RWPE2 (cell line): Measurements from ENCODE around the gene CELF2.

Experiments
- ATAC-seq: fragments of 200-7000 bp; cut with Tn5 transposase; 3 replicates; pipeline ENCODE4 v1.9.1; 2021; ENCODE audit warnings: low read depth
- DNase-seq: peaks from one replicate; pipeline ENCODE4 v3.0.0-alpha.2; 2020; ENCODE audit warnings: low spot score
- H3K27ac ChIP-seq: fragments of 450-650 bp; 2 replicates; pipeline ENCODE4 v1.5.1; 2017; ENCODE audit warnings: mild to moderate bottlenecking; ENCODE audit not compliant: poor library complexity, severe bottlenecking
- H3K27me3 ChIP-seq: fragments of 250-450 bp; sonication (Bioruptor Pico); 2 replicates; pipeline ENCODE4 v1.5.1; 2021; ENCODE audit warnings: mild to moderate bottlenecking, moderate library complexity; ENCODE audit not compliant: insufficient read depth, poor library complexity, severe bottlenecking
- H3K36me3 ChIP-seq: fragments of 250-450 bp; sonication (Bioruptor Pico); 2 replicates; pipeline ENCODE4 v1.5.1; 2020; ENCODE audit warnings: low read depth, mild to moderate bottlenecking, moderate library complexity
- H3K4me1 ChIP-seq: fragments of 250-450 bp; sonication (Bioruptor Pico); 2 replicates; pipeline ENCODE4 v1.5.1; 2021; ENCODE audit warnings: mild to moderate bottlenecking, moderate library complexity; ENCODE audit not compliant: insufficient read depth, poor library complexity, severe bottlenecking
- H3K4me3 ChIP-seq: fragments of 250-450 bp; sonication (Bioruptor Pico); 2 replicates; pipeline ENCODE4 v1.5.1; 2021; ENCODE audit warnings: mild to moderate bottlenecking, moderate library complexity; ENCODE audit not compliant: severe bottlenecking
- H3K9me3 ChIP-seq: fragments of 250-450 bp; sonication (Bioruptor Pico); 2 replicates; pipeline ENCODE4 v1.5.1; 2021; ENCODE audit warnings: mild to moderate bottlenecking, moderate library complexity; ENCODE audit not compliant: severe bottlenecking
- TF ChIP-seq, protein P1 (sequence below): fragments of 450-650 bp; IDR thresholded peaks from one replicate; pipeline ENCODE4 v1.5.1; 2017; ENCODE audit warnings: mild to moderate bottlenecking, moderate library complexity; ENCODE audit not compliant: poor library complexity, severe bottlenecking

The CELF2 gene

DNA sequence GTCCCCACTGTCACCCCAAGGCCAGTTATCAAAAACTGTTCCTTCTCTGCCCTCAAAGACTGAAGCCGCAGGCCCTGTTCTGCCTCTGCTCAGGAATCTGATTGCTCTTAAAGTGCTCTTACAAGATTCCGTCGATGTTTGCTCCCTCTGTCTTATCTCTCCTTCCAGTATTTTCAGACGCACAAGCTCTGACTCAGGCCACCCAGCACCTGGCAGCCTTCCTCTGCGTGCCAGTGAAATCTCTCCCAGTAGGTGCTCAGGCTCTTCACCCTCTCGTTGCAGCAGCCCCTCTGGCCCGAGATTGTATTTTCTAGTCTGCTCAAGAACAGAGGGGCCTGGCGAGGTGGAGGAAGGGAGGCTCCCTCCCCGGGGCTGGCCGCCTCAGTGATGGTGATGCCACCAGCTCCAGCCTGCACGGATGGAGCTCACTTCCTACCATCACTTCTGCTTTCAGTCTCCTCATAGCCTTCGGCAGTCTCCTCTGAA, 317.5 kb downstream of the CELF2 start:
- H3K4me1 ChIP-seq, result no peaks in the 10 kb centered on the region
- DNase-seq, result no peak
- no peaks in the 10 kb centered on the region for H3K9me3 ChIP-seq
- no peak overlapping the region for H3K27ac ChIP-seq
- TF ChIP-seq, protein P1, sequence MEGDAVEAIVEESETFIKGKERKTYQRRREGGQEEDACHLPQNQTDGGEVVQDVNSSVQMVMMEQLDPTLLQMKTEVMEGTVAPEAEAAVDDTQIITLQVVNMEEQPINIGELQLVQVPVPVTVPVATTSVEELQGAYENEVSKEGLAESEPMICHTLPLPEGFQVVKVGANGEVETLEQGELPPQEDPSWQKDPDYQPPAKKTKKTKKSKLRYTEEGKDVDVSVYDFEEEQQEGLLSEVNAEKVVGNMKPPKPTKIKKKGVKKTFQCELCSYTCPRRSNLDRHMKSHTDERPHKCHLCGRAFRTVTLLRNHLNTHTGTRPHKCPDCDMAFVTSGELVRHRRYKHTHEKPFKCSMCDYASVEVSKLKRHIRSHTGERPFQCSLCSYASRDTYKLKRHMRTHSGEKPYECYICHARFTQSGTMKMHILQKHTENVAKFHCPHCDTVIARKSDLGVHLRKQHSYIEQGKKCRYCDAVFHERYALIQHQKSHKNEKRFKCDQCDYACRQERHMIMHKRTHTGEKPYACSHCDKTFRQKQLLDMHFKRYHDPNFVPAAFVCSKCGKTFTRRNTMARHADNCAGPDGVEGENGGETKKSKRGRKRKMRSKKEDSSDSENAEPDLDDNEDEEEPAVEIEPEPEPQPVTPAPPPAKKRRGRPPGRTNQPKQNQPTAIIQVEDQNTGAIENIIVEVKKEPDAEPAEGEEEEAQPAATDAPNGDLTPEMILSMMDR, result no peak
- no peaks in the 10 kb centered on the region for H3K27me3 ChIP-seq
- H3K4me3 ChIP-seq, result no peak overlapping the region
- ATAC-seq, result no peak
- no peaks in the 10 kb centered on the region for H3K36me3 ChIP-seq

GRCh38 chr10:11335881-11336430, 318.3 kb downstream of the CELF2 start:
- DNase-seq, result no peak
- Histone ChIP-seq H3K4me1 (no peaks in the 10 kb centered on the region), H3K27me3 (no peaks in the 10 kb centered on the region), H3K27ac (no peak overlapping the region), H3K9me3 (no peaks in the 10 kb centered on the region), H3K36me3 (no peaks in the 10 kb centered on the region), H3K4me3 (no peak overlapping the region)
- TF ChIP-seq, protein P1, result no peak
- no peak for ATAC-seq

- no peak overlapping the region for H3K4me3 ChIP-seq
- no peaks in the 10 kb centered on the region for H3K4me1 ChIP-seq
- no peaks in the 10 kb centered on the region for H3K27me3 ChIP-seq
- no peak for ATAC-seq
- no peaks in the 10 kb centered on the region for H3K36me3 ChIP-seq
- H3K27ac ChIP-seq, result no peak overlapping the region
- DNase-seq, result no peak
- no peaks in the 10 kb centered on the region for H3K9me3 ChIP-seq
- TF ChIP-seq, protein P1, result no peak
These were observed 319.1 kb downstream of the CELF2 start for GRCh38 chr10:11336722-11337162.

DNA sequence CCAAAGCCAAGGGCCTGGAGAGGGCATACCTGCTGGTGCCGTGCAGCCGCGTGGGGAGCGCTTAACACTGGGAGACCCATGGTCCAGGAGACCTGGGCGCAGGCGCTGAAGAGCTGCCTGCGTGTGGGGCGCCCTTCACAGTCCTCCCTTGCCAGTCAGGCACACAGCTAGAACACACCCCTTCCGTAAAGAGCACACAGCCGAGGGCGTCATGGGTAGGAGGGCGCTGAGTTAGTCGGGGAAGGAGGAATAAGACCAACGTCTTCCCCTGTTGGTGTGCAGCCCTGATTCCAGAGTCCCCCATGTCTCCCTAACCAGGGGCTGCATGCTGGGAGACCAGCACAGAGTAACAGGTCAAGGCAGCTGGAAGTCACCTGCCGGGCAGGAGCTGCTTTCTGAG, 319.8 kb downstream of the CELF2 start:
- TF ChIP-seq, protein P1, result no peak
- H3K27me3 ChIP-seq, result no peaks in the 10 kb centered on the region
- H3K4me1 ChIP-seq, result no peaks in the 10 kb centered on the region
- ATAC-seq (no peak), DNase-seq (no peak)
- H3K4me3 ChIP-seq, result no peak overlapping the region
- no peaks in the 10 kb centered on the region for H3K9me3 ChIP-seq
- no peaks in the 10 kb centered on the region for H3K36me3 ChIP-seq
- no peak overlapping the region for H3K27ac ChIP-seq

GRCh38 chr10:11338160-11338844, 320.6 kb downstream of the CELF2 start:
- DNase-seq, result no peak
- Histone ChIP-seq H3K36me3 (no peaks in the 10 kb centered on the region), H3K4me1 (no peaks in the 10 kb centered on the region), H3K27ac (no peak overlapping the region), H3K27me3 (no peaks in the 10 kb centered on the region), H3K9me3 (no peaks in the 10 kb centered on the region), H3K4me3 (no peak overlapping the region)
- ATAC-seq, result no peak
- TF ChIP-seq, protein P1, result no peak
